BE2C (cell line): ENCODE results near the gene RASSF4.

Experiments
- DNase-seq: peaks from one replicate; pipeline ENCODE4 v3.0.0-alpha.2; 2020
- H3K27me3 ChIP-seq: fragments of 250-450 bp; sonication (Bioruptor Pico); 2 replicates; pipeline ENCODE4 v1.5.1; 2020; ENCODE audit warnings: mild to moderate bottlenecking
- H3K36me3 ChIP-seq: fragments of 250-450 bp; sonication (Bioruptor Pico); 2 replicates; pipeline ENCODE4 v1.5.1; 2020; ENCODE audit warnings: mild to moderate bottlenecking
- H3K4me1 ChIP-seq: fragments of 250-450 bp; sonication (Bioruptor Pico); 2 replicates; pipeline ENCODE4 v1.5.1; 2020
- H3K4me3 ChIP-seq: 2 replicates; pipeline ENCODE4 v1.5.1; 2011; ENCODE audit warnings: low read depth, low read length
- H3K9me3 ChIP-seq: fragments of 250-450 bp; sonication (Bioruptor Pico); 2 replicates; pipeline ENCODE4 v1.5.1; 2020
- CTCF ChIP-seq: IDR thresholded peaks from 2 replicates; pipeline ENCODE4 v1.5.1; 2012; ENCODE audit warnings: mild to moderate bottlenecking, low read depth, low read length

The RASSF4 gene

GRCh38 chr10:44958196-44958897 lies 1.3 kb upstream of the RASSF4 start:
- DNase-seq, result no peak
- H3K4me3 ChIP-seq, result peak overlapping the region; percentile 71
- no peaks in the 10 kb centered on the region for H3K27me3 ChIP-seq
- H3K36me3 ChIP-seq, result no peaks in the 10 kb centered on the region
- peaks cover 3% of the 10 kb centered on the region; the same call in 1 of the 2 replicates for H3K4me1 ChIP-seq
- H3K9me3 ChIP-seq, result no peaks in the 10 kb centered on the region
- TF ChIP-seq CTCF, result no peak

GRCh38 chr10:44958898-44959246 lies 730 bp upstream of the RASSF4 start:
- no peaks in the 10 kb centered on the region for H3K27me3 ChIP-seq
- peaks cover 7% of the 10 kb centered on the region; the same call in 1 of the 2 replicates for H3K4me1 ChIP-seq
- no peak for TF ChIP-seq CTCF
- no peak for DNase-seq
- H3K36me3 ChIP-seq, result no peaks in the 10 kb centered on the region
- no peaks in the 10 kb centered on the region for H3K9me3 ChIP-seq
- peak overlapping the region; percentile 71 for H3K4me3 ChIP-seq

DNA sequence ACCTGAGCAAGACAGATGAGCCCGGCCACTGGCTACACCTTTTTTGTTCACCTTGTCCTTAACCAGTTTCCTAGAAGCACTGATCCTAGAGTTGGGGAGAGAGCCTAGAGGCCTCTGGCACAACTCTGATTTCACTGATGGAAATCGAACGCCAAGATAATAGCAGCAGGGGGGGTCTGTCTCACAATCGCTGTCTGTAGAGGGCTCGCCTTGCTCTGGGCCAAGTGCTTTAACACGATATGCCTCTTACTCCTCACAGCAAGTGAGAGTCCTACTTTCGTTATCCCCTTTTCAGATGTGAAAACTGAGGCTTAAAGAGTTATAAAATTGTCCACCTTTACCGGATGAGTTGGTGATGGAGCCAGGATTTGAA lies 472 bp downstream of the RASSF4 start:
- no peaks in the 10 kb centered on the region for H3K27me3 ChIP-seq
- DNase-seq, result no peak
- peaks cover 12% of the 10 kb centered on the region; the same call in 1 of the 2 replicates for H3K4me1 ChIP-seq
- TF ChIP-seq CTCF, result no peak
- no peaks in the 10 kb centered on the region for H3K9me3 ChIP-seq
- H3K4me3 ChIP-seq, result peak overlapping the region; percentile 53
- no peaks in the 10 kb centered on the region for H3K36me3 ChIP-seq

DNA sequence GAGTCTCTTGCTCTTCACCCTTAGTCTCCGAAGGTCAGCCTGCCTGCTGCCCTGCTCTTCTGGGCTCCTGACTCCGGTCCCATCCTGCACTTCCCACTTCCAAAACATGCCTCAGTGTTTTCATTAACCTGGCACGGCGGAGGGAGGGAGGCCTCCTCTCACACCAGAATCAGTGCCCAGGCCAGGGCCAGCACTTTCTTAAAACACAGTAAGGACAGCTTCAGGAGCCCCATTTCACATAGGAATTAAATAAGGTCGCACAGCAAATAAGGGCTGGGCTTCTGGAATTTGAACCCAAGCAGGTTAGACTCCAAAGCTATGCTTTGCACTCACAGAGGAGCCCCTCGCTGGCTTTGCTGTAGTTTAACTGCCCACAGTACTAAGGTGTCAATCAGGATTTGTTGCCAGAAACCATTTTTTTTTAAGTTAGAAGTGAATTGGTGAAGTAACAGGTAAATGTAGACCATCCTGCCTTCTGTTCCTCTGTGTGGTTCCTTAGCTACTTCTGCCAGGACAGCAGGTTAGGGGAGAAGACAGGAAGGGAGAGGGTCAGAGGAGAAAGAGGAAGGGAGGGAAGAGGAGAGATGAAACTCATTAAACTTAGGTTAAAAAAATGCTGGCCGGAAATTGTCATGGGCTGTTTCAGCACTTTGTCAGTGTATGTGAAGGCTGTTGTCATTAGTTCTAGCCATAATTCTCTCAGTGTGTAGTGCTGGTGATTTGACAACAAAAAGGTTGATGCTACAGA lies 1.1 kb downstream of the RASSF4 start:
- TF ChIP-seq CTCF, result no peak
- no peaks in the 10 kb centered on the region for H3K27me3 ChIP-seq
- no peak for DNase-seq
- no peak overlapping the region for H3K4me3 ChIP-seq
- H3K36me3 ChIP-seq, result no peaks in the 10 kb centered on the region
- H3K4me1 ChIP-seq, result peaks cover 12% of the 10 kb centered on the region; the same call in 1 of the 2 replicates
- no peaks in the 10 kb centered on the region for H3K9me3 ChIP-seq

DNA sequence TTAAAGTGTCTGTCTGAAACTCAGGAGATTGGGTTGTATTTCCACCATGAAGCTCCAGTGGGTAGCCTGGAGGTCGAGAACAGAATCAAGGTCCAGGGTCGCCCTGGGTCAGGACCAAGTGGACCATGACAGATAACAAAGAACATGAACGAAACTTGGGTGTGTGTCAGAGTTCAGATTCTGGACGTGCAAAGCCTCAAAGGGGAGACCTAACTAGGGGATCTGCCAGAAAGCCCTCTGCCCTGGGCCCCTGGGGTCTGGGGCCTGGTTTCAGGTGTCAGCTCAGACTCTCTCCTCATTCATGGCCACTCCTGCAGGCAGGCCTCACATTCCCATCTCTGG lies 1.6 kb downstream of the RASSF4 start:
- H3K27me3 ChIP-seq, result no peaks in the 10 kb centered on the region
- H3K4me1 ChIP-seq, result peaks cover 12% of the 10 kb centered on the region; the same call in 1 of the 2 replicates
- no peak for TF ChIP-seq CTCF
- H3K9me3 ChIP-seq, result no peaks in the 10 kb centered on the region
- no peaks in the 10 kb centered on the region for H3K36me3 ChIP-seq
- H3K4me3 ChIP-seq, result no peak overlapping the region
- no peak for DNase-seq
